ENCODE measurements around the gene GPR65.

DNA sequence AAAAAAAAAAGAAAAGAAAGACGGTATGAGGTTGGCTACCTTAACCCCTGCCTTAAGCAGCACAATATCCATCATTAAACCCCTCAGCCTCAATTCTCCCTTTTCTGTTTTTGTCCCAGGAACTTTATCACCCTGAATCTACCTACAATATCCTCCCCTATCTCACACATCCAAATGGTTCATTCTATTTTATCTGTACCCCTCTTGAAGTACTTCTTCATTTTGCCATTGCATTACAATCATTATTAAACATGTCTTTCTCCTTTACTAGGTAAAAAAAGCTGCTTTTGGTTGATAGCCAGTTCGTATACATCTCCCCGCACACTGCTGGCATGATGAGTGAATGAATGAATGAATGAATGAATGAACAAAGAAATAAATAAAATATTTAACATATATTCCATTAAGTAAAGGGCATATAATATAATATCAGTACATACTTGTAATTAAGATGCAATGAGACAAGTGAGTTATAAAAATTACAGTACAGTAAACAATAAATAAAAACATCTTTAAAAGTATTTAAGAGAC, 364 bp upstream of the GPR65 start:
- TF ChIP-seq, protein P1, sequence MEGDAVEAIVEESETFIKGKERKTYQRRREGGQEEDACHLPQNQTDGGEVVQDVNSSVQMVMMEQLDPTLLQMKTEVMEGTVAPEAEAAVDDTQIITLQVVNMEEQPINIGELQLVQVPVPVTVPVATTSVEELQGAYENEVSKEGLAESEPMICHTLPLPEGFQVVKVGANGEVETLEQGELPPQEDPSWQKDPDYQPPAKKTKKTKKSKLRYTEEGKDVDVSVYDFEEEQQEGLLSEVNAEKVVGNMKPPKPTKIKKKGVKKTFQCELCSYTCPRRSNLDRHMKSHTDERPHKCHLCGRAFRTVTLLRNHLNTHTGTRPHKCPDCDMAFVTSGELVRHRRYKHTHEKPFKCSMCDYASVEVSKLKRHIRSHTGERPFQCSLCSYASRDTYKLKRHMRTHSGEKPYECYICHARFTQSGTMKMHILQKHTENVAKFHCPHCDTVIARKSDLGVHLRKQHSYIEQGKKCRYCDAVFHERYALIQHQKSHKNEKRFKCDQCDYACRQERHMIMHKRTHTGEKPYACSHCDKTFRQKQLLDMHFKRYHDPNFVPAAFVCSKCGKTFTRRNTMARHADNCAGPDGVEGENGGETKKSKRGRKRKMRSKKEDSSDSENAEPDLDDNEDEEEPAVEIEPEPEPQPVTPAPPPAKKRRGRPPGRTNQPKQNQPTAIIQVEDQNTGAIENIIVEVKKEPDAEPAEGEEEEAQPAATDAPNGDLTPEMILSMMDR (conservative IDR thresholded peaks at IDR 0.05; ENCODE audit: low read depth in 2 of 2) = no peak
- no peak for TF ChIP-seq CREB1 (CRISPR knock-in tag; IDR thresholded peaks at IDR 0.05; ENCODE audit: low read depth)
- TF ChIP-seq POLR2AphosphoS5 (IDR thresholded peaks at IDR 0.05; ENCODE audit: low read depth) = no peak
- no peak for TF ChIP-seq EZH2 (IDR thresholded peaks at IDR 0.05; ENCODE audit: low read depth, unreplicated experiment)
- TF ChIP-seq EZH2phosphoT487 (IDR thresholded peaks at IDR 0.05; ENCODE audit: unreplicated experiment) = no peak
- no peak for TF ChIP-seq JUNB (IDR thresholded peaks at IDR 0.05; ENCODE audit: unreplicated experiment)

Measured in GM23338 (cell line).